H9 (cell line): ENCODE measurements around the gene WDR33. TPM values are rescaled to one million over a fixed set of nuclear protein-coding genes. Genes with fewer than 3 reads are reported as not detected.
A peak's percentile ranks its signal among the peaks of the same experiment; 100 is the strongest.

Source experiments
- DNase-seq: peaks from one replicate; pipeline ENCODE4 v3.0.0-alpha.2; 2017
- H2AFZ ChIP-seq: one replicate; pipeline ENCODE4 v1.6.1; 2013; ENCODE audit warnings: mild to moderate bottlenecking, low read length, control low read depth, moderate library complexity
- H2AK5ac ChIP-seq: 2 replicates; pipeline ENCODE4 v1.6.1; 2013; ENCODE audit warnings: low read length, control low read depth, mixed read lengths; ENCODE audit not compliant: insufficient read length
- H2BK120ac ChIP-seq: one replicate; pipeline ENCODE4 v1.6.1; 2013; ENCODE audit warnings: low read depth, mild to moderate bottlenecking, low read length, control low read depth, inconsistent platforms; ENCODE audit not compliant: poor library complexity, severe bottlenecking
- H2BK12ac ChIP-seq: 2 replicates; pipeline ENCODE4 v1.6.1; 2013; ENCODE audit warnings: low read length, control low read depth, mixed read lengths, low read depth; ENCODE audit not compliant: insufficient read length
- H2BK15ac ChIP-seq: 2 replicates; pipeline ENCODE4 v1.6.1; 2013; ENCODE audit warnings: low read depth, low read length, control low read depth
- H2BK20ac ChIP-seq: one replicate; pipeline ENCODE4 v1.6.1; 2013; ENCODE audit warnings: low read depth, mild to moderate bottlenecking, low read length, control low read depth, inconsistent platforms; ENCODE audit not compliant: poor library complexity, severe bottlenecking
- H2BK5ac ChIP-seq: 2 replicates; pipeline ENCODE4 v1.6.1; 2013; ENCODE audit warnings: low read length, control low read depth, mixed read lengths; ENCODE audit not compliant: insufficient read length
- H3K14ac ChIP-seq: 2 replicates; pipeline ENCODE4 v1.6.1; 2013; ENCODE audit warnings: low read length, control low read depth; ENCODE audit not compliant: insufficient read depth
- H3K18ac ChIP-seq: 2 replicates; pipeline ENCODE4 v1.6.1; 2013; ENCODE audit warnings: low read depth, mild to moderate bottlenecking, mixed read lengths, low read length, control low read depth; ENCODE audit not compliant: insufficient read length
- H3K23ac ChIP-seq: 2 replicates; pipeline ENCODE4 v1.6.1; 2013; ENCODE audit warnings: low read length, control low read depth, mixed read lengths, low read depth; ENCODE audit not compliant: insufficient read length
- H3K23me2 ChIP-seq: 2 replicates; pipeline ENCODE4 v1.6.1; 2013; ENCODE audit warnings: low read depth, mild to moderate bottlenecking, mixed read lengths, low read length, control low read depth; ENCODE audit not compliant: insufficient read length, poor library complexity, severe bottlenecking
- H3K27ac ChIP-seq: 2 replicates; pipeline ENCODE4 v1.5.1; 2013; ENCODE audit warnings: low read length, control low read depth, mixed read lengths, low read depth; ENCODE audit not compliant: insufficient read length
- H3K27me3 ChIP-seq: 2 replicates; pipeline ENCODE4 v1.6.1; 2013; ENCODE audit warnings: low read length, control low read depth, inconsistent platforms; ENCODE audit not compliant: insufficient read depth
- H3K4ac ChIP-seq: 2 replicates; pipeline ENCODE4 v1.6.1; 2013; ENCODE audit warnings: low read depth, mild to moderate bottlenecking, control low read depth, inconsistent platforms, low read length, moderate library complexity
- H3K4me1 ChIP-seq: 2 replicates; pipeline ENCODE4 v1.6.1; 2013; ENCODE audit warnings: low read length, control low read depth, inconsistent platforms; ENCODE audit not compliant: insufficient read depth
- H3K4me2 ChIP-seq: 2 replicates; pipeline ENCODE4 v1.6.1; 2013; ENCODE audit warnings: low read length, control low read depth, mixed read lengths; ENCODE audit not compliant: insufficient read length, insufficient read depth
- H3K56ac ChIP-seq: 2 replicates; pipeline ENCODE4 v1.6.1; 2013; ENCODE audit warnings: low read depth, mild to moderate bottlenecking, mixed read lengths, low read length, control low read depth; ENCODE audit not compliant: insufficient read length
- H3K79me1 ChIP-seq: 2 replicates; pipeline ENCODE4 v1.6.1; 2013; ENCODE audit warnings: low read depth, mild to moderate bottlenecking, moderate library complexity, low read length, control low read depth, inconsistent platforms; ENCODE audit not compliant: insufficient read depth, poor library complexity, severe bottlenecking
- H3K79me2 ChIP-seq: 2 replicates; pipeline ENCODE4 v1.6.1; 2013; ENCODE audit warnings: low read length, control low read depth, inconsistent platforms; ENCODE audit not compliant: insufficient read depth
- H3K9ac ChIP-seq: 2 replicates; pipeline ENCODE4 v1.6.1; 2013; ENCODE audit warnings: low read length, control low read depth, mixed read lengths; ENCODE audit not compliant: insufficient read length; ENCODE audit errors: extremely low read depth
- H3K9me3 ChIP-seq: one replicate; pipeline ENCODE4 v1.6.1; 2013; ENCODE audit warnings: low read depth, low read length, inconsistent platforms; ENCODE audit not compliant: control insufficient read depth
- H3T11ph ChIP-seq: one replicate; pipeline ENCODE4 v1.6.1; 2013; ENCODE audit warnings: mild to moderate bottlenecking, low read length, control low read depth, inconsistent platforms
- H4K20me1 ChIP-seq: one replicate; pipeline ENCODE4 v1.6.1; 2013; ENCODE audit not compliant: control insufficient read depth, insufficient read length, insufficient read depth
- H4K5ac ChIP-seq: 2 replicates; pipeline ENCODE4 v1.6.1; 2013; ENCODE audit warnings: low read depth, mild to moderate bottlenecking, mixed read lengths, low read length, control low read depth; ENCODE audit not compliant: insufficient read length
- H4K8ac ChIP-seq: replicated peaks from 2 replicates; pipeline ENCODE4 v1.6.1; 2013; ENCODE audit warnings: low read length, control low read depth, mixed read lengths, low read depth; ENCODE audit not compliant: insufficient read length
- H4K91ac ChIP-seq: 2 replicates; pipeline ENCODE4 v1.6.1; 2013; ENCODE audit warnings: low read depth, mild to moderate bottlenecking, moderate library complexity, mixed read lengths, low read length, control low read depth; ENCODE audit not compliant: insufficient read length
- H3K27ac Mint-ChIP-seq, 3 experiments: 2 replicates in 2 of 3; 3 replicates in 1 of 3; pipeline ENCODE4 v1.8.0; 2020 to 2021; ENCODE audit warnings: mixed read lengths in 3 of 3, mild to moderate bottlenecking in 1 of 3, moderate library complexity in 1 of 3
- H3K27me3 Mint-ChIP-seq: 2 replicates; pipeline ENCODE4 v1.8.0; 2021; ENCODE audit warnings: low read depth, mild to moderate bottlenecking, moderate library complexity, mixed read lengths
- H3K36me3 Mint-ChIP-seq, 3 experiments: 2 replicates in 2 of 3; 3 replicates in 1 of 3; pipeline ENCODE4 v1.8.0; 2020 to 2021; ENCODE audit warnings: low read depth in 3 of 3, mixed read lengths in 3 of 3; ENCODE audit not compliant: insufficient read depth in 1 of 3
- H3K4me1 Mint-ChIP-seq, 2 experiments: 2 replicates each; pipeline ENCODE4 v1.8.0; 2020; ENCODE audit warnings: mixed read lengths in 2 of 2
- H3K4me3 Mint-ChIP-seq, 2 experiments: 2 replicates in 1 of 2; 3 replicates in 1 of 2; pipeline ENCODE4 v1.8.0; 2020 to 2021; ENCODE audit warnings: mild to moderate bottlenecking in 2 of 2, mixed read lengths in 2 of 2, moderate library complexity in 1 of 2
- H3K9me3 Mint-ChIP-seq, 2 experiments: 2 replicates in 1 of 2; 3 replicates in 1 of 2; pipeline ENCODE4 v1.8.0; 2020; ENCODE audit warnings: mild to moderate bottlenecking in 2 of 2, mixed read lengths in 2 of 2, moderate library complexity in 1 of 2
- WGBS: extraction: QIAGEN DNeasy Blood & Tissue Kit; methylation state at CpG from one replicate; pipeline ENCODE4 v1.1.7; 2013; ENCODE audit warnings: missing lambda C conversion rate, low lambda C conversion rate, mixed read lengths; ENCODE audit not compliant: insufficient read length; ENCODE audit errors: extremely low coverage; 5-methylcytosine and 5-hydroxymethylcytosine counted together
- long read RNA-seq: library from polyadenylated mRNA; unstranded; transcript quantifications from one replicate; pipeline ENCODE4 v2.0.0, GENCODE V29; 2020
- total RNA-seq: library from RNA; stranded (reverse); gene quantifications from 2 replicates; pipeline ENCODE4 v1.2.1, GENCODE V29; 2021
- TF ChIP-seq, protein P1 (sequence below): fragments of 200-600 bp; sonication (generic); conservative IDR thresholded peaks from 3 replicates; pipeline ENCODE4 v1.8.0; 2021; ENCODE audit warnings: antibody characterized with exemption, mild to moderate bottlenecking

The WDR33 gene
- 82.4 and 86.0 TPM in 2 replicates for total RNA-seq
- long read RNA-seq, full-length matches to known transcripts = 78 of 312 reads
- long read RNA-seq, partial matches to known transcripts = 190 of 312 reads
- long read RNA-seq, other reads (novel, unspliced or antisense) = 44 of 312 reads

- DNase-seq = peak; percentile 96
- H3K14ac ChIP-seq = peak within 1 kb of the TSS; percentile 97
- Mint-ChIP-seq H3K27me3 (no peaks in the 10 kb centered on the region; the same call in 1 of the 2 replicates), H3K4me1 (peaks cover 24 to 35% of the 10 kb centered on the region in 2 experiments), H3K4me3 (peak within 1 kb of the TSS; percentile 89 to 98), H3K27ac (peak within 1 kb of the TSS; percentile 98 to 100 (median 100)), H3K9me3 (no peaks in the 10 kb centered on the region; a peak in 1 of 5 replicates), H3K36me3 (peaks cover 2 to 4% (median 3%) of the 10 kb centered on the region in 3 experiments; a peak in 2 of 7 replicates)
- H3K27ac ChIP-seq = peak within 1 kb of the TSS; percentile 73
- peak within 1 kb of the TSS; percentile 6 for H3K56ac ChIP-seq
- no peaks in the 10 kb centered on the region for H3K79me1 ChIP-seq
- no CpG with 5 or more reads among the region's 62 CpGs for WGBS
- H3K4me1 ChIP-seq = no peaks in the 10 kb centered on the region
- H4K20me1 ChIP-seq = no peaks in the 10 kb centered on the region
- H2BK15ac ChIP-seq = no peak within 1 kb of the TSS
- peak within 1 kb of the TSS; percentile 91 for H4K5ac ChIP-seq
- no peak within 1 kb of the TSS for H2BK120ac ChIP-seq
- no peak within 1 kb of the TSS for H3T11ph ChIP-seq
- H3K4me2 ChIP-seq = peak within 1 kb of the TSS; percentile 84
- no peak within 1 kb of the TSS for H2BK12ac ChIP-seq
- H3K18ac ChIP-seq = peak within 1 kb of the TSS; percentile 96
- H3K4ac ChIP-seq = no peak within 1 kb of the TSS; the same call in 1 of the 2 replicates
- TF ChIP-seq, protein P1, sequence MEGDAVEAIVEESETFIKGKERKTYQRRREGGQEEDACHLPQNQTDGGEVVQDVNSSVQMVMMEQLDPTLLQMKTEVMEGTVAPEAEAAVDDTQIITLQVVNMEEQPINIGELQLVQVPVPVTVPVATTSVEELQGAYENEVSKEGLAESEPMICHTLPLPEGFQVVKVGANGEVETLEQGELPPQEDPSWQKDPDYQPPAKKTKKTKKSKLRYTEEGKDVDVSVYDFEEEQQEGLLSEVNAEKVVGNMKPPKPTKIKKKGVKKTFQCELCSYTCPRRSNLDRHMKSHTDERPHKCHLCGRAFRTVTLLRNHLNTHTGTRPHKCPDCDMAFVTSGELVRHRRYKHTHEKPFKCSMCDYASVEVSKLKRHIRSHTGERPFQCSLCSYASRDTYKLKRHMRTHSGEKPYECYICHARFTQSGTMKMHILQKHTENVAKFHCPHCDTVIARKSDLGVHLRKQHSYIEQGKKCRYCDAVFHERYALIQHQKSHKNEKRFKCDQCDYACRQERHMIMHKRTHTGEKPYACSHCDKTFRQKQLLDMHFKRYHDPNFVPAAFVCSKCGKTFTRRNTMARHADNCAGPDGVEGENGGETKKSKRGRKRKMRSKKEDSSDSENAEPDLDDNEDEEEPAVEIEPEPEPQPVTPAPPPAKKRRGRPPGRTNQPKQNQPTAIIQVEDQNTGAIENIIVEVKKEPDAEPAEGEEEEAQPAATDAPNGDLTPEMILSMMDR = no peak; the same call in 2 of the 3 replicates
- no peak within 1 kb of the TSS for H3K23ac ChIP-seq
- peaks cover 4% of the 10 kb centered on the region for H3K23me2 ChIP-seq
- peak within 1 kb of the TSS; percentile 93 for H3K9ac ChIP-seq
- H3K79me2 ChIP-seq = peaks cover 31% of the 10 kb centered on the region
- H3K27me3 ChIP-seq = no peaks in the 10 kb centered on the region
- peak within 1 kb of the TSS; percentile 27 for H4K91ac ChIP-seq
- H2AFZ ChIP-seq = no peak within 1 kb of the TSS
- H2AK5ac ChIP-seq = no peak within 1 kb of the TSS
- peak within 1 kb of the TSS; percentile 53 for H2BK5ac ChIP-seq
- H3K9me3 ChIP-seq = no peaks in the 10 kb centered on the region
- peak within 1 kb of the TSS; percentile 92 for H4K8ac ChIP-seq
- no peak within 1 kb of the TSS for H2BK20ac ChIP-seq
These were observed at the start of gene WDR33 for GRCh38 chr2:127810619-127811396. Gene WDR33 (minus strand): TSS chr2:127811171. CDS start chr2:127770981, 40,190 bp downstream.
